Endothelial cell of umbilical vein (primary cell): ENCODE data around the gene IQCE.

ENCODE experiments used
- EZH2 ChIP-seq: IDR thresholded peaks from 2 replicates; pipeline ENCODE4 v1.6.1; 2012; ENCODE audit warnings: borderline replicate concordance, low read depth, mild to moderate bottlenecking, moderate library complexity, low read length, inconsistent platforms; ENCODE audit not compliant: severe bottlenecking
- JUN ChIP-seq: IDR thresholded peaks from 2 replicates; pipeline ENCODE4 v1.6.1; 2011; ENCODE audit warnings: borderline replicate concordance, low read depth; ENCODE audit not compliant: insufficient read length, insufficient read depth
- MYC ChIP-seq: IDR thresholded peaks from one replicate; pipeline ENCODE4 v1.6.1; 2011; ENCODE audit warnings: mild to moderate bottlenecking, low read depth, low read length
- POLR2A ChIP-seq: IDR thresholded peaks from 2 replicates; pipeline ENCODE4 v1.6.1; 2012; ENCODE audit warnings: low read depth, mild to moderate bottlenecking, control low read depth, low read length
- POLR2AphosphoS5 ChIP-seq: IDR thresholded peaks from 2 replicates; pipeline ENCODE4 v1.6.1; 2012; ENCODE audit warnings: low read depth, mild to moderate bottlenecking, control low read depth, low read length, moderate library complexity; ENCODE audit not compliant: insufficient read depth
- TF ChIP-seq, protein P1 (sequence below), 2 donors: IDR thresholded peaks; 1 replicate in 1 of 2; 2 replicates in 1 of 2; pipeline ENCODE4 v1.5.1; 2011; ENCODE audit warnings: low read length in 2 of 2, mild to moderate bottlenecking in 2 of 2, moderate library complexity in 2 of 2, control low read depth in 1 of 2, inconsistent platforms in 1 of 2, low read depth in 1 of 2; ENCODE audit not compliant: insufficient read depth in 1 of 2; ENCODE audit errors: extremely low read depth in 1 of 2
- TF ChIP-seq, protein P2 (sequence below): IDR thresholded peaks from 2 replicates; pipeline ENCODE4 v1.6.1; 2011; ENCODE audit not compliant: insufficient read depth, insufficient read length

DNA sequence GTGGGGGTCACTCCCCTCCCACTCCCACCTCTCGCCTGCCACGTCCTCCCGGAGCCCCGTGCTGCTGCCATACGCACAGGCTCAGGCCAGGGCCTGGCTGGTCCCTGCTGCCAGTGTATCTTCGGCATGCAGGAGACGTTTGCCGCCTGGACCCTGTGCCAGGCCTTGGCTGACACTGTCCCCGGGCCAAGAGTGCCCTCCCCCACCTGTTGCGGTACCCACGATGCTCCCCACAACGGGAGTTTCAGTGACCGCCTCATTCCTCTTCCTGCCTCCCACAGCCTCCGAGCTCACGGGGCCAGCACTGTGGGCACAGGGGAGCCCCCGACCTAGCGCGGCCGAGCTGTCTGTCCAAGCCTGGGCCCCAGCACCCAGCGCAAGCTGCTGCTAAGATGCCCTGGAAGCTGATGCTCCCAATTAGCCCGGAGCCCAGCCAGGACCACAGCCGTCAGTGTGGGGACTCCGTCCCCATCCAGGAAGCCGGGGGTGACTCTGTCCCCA, 80.5 kb downstream of the IQCE start:
- TF ChIP-seq POLR2AphosphoS5 = no peak
- TF ChIP-seq, protein P1, sequence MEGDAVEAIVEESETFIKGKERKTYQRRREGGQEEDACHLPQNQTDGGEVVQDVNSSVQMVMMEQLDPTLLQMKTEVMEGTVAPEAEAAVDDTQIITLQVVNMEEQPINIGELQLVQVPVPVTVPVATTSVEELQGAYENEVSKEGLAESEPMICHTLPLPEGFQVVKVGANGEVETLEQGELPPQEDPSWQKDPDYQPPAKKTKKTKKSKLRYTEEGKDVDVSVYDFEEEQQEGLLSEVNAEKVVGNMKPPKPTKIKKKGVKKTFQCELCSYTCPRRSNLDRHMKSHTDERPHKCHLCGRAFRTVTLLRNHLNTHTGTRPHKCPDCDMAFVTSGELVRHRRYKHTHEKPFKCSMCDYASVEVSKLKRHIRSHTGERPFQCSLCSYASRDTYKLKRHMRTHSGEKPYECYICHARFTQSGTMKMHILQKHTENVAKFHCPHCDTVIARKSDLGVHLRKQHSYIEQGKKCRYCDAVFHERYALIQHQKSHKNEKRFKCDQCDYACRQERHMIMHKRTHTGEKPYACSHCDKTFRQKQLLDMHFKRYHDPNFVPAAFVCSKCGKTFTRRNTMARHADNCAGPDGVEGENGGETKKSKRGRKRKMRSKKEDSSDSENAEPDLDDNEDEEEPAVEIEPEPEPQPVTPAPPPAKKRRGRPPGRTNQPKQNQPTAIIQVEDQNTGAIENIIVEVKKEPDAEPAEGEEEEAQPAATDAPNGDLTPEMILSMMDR (IDR thresholded peaks at IDR 0.05; ENCODE audit: extremely low read depth in 1 of 2, insufficient read depth in 1 of 2, low read depth in 1 of 2, low read length in 2 of 2) = no peak
- no peak for TF ChIP-seq POLR2A
- TF ChIP-seq, protein P2, sequence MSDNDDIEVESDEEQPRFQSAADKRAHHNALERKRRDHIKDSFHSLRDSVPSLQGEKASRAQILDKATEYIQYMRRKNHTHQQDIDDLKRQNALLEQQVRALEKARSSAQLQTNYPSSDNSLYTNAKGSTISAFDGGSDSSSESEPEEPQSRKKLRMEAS = no peak
- no peak for TF ChIP-seq JUN
- no peak for TF ChIP-seq MYC
- no peak for TF ChIP-seq EZH2
